NK-92 (cell line): ENCODE measurements around the gene POLRMT.
"Not testable (repeated sequence)": the region's sequence is repeated elsewhere in the genome, so short reads cannot be mapped to it uniquely, and the experiment has no call there.

Source experiments
- DNase-seq: peaks from one replicate; lab custom pipeline; 2025; ENCODE audit not compliant: unreplicated experiment; lab: John Stamatoyannopoulos, UW

Gene POLRMT

DNA sequence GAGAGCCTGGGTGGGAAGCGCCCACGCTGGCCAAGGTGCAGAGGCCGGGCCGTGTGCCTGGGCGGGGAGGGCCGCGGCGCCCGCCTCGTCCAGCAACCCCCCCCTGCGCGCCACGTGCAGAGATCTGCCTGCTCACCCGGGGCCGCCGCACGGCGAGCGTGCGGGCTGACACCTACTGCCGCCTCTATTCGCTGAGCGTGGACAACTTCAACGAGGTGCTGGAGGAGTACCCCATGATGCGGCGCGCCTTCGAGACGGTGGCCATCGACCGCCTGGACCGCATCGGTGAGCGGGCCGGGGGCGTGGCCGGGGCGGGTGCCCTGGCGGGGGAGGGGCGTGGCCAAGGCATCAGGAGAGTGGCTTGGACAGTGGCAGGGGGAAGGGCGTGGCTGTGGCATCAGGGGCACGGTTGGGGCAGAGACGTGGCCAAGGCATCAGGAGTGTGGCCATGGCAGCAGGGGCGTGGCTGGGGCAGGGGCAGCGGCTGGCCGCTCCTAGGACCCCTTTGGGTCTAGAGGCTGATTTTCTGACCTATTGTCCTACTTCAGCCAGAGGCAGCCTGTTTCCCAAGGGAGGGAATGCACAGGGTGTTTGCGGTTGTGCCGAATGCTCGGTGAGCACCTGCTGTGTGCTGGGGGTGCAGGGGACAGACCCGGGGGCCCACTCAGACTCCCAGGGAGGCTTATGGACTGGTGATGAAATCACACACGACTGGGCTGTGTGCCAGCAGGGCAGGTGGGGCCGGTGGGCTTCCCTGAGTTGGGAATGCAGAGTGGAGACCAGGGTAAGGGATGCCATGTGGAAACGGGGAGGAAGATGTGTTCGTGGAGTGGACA is 19.4 kb downstream of the POLRMT start:
- no peak for DNase-seq

DNA sequence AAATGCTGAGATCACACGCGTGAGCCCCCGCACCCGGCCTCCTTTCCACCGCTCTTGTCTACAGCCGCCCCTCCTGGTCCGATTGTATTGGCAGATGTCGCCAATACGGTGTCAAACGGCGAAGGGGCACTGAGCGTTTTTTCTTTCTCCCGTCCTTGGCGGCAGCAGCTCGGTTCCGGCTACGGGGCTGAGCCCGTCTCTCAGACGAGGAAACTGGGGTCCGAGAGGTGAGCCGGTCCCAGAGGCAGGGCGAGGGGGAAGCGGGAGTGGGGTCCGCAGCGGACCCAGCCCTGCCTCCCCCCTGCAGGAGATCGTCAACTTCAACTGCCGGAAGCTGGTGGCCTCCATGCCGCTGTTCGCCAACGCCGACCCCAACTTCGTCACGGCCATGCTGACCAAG is 20.4 kb downstream of the POLRMT start:
- no peak for DNase-seq

DNA sequence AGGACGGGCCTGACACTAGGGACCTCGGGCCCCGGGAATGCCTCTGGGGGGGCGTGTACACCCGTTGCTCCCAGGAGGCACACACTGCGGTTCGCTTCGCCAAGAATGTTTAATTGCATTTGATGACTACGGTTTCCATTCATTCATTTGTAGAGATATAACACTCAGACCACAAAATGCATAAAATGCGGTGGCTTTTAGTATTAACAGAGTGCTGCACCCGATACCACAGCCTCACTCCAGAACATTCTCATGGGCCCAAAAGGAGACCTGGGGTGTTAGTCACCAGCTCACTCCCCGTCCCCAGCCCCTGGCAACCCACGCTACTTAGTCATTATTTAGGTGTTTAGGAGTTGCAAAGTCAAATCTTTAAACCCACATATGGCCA is 21.9 kb downstream of the POLRMT start:
- DNase-seq = no peak

- DNase-seq = no peak
Measured at GRCh38 chr19:610801-611480, 22.4 kb downstream of the POLRMT start.

DNA sequence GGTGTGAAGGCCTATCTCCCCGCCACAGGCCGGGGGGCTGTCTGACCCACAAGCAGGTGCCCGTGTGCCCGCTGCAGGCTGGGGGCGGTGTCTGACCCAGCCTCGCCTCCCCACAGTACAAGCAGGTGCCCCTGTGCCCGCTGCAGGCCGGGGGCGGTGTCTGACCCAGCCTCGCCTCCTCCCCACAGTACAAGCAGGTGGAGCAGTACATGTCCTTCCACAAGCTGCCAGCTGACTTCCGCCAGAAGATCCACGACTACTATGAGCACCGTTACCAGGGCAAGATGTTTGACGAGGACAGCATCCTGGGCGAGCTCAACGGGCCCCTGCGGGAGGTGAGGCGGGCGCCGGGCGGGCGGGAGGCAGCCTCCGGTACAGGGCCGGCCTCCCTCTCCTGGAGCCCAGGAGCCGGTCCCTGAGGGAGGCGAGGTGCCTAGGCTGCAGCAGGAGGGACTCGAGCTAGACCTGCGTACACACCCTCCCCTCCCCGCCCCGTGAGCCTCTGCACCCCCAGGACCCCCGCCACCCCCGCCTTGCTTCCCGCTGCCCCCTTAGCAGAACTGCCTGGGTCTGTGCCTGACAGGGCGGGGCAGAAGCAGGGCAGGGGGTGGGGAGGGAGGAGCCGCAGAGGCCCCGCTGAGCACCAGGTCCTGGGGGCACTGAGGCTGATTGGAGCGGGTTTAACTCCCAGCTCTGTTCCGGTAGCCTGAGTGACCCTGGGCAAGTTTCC is 23.1 kb downstream of the POLRMT start:
- DNase-seq = no peak

GRCh38 chr19:609004-609346 is 24.4 kb downstream of the POLRMT start:
- DNase-seq = no peak

DNA sequence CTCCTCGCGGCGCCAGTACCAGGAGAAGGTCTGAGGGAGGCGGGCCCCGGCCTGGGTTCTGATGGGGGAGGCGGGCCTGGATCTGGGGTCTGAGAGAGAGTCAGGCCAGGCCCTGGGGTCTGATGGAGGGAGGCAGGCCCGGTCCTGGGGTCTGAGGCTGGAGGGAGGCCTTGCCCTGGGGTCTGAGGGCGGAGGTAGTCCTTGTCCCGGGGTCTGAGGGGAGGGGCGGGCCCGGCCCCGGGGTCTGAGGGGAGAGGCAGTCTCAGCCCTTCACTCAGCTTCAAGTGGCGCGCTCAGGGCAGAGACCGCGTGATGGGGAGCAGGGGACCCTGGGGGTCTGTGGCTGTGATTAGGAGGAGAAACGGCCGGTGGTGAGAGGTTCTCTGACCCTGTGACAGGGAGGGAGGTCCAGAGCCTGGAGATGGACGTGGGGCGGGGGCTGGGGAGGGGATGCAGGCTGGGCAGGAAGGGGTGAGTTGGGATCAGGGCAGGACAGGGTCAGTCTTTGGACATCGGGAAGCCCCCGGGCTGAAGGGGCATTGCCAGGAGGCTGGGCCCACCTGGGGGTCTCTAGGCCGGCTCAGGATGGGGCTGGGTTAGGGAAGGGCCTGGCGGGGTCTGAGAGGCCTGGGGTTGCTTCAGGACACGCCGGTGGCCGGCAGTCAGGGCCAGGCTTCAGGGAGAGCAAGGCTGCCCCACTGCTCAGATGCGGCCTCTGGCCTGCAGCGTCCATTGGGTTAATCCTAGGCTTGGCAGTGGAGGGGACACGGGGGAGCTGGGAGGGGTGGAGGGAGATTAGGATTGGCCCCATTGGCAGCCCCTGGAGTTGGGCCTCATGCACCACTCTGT is 25.0 kb downstream of the POLRMT start:
- DNase-seq = no peak

DNA sequence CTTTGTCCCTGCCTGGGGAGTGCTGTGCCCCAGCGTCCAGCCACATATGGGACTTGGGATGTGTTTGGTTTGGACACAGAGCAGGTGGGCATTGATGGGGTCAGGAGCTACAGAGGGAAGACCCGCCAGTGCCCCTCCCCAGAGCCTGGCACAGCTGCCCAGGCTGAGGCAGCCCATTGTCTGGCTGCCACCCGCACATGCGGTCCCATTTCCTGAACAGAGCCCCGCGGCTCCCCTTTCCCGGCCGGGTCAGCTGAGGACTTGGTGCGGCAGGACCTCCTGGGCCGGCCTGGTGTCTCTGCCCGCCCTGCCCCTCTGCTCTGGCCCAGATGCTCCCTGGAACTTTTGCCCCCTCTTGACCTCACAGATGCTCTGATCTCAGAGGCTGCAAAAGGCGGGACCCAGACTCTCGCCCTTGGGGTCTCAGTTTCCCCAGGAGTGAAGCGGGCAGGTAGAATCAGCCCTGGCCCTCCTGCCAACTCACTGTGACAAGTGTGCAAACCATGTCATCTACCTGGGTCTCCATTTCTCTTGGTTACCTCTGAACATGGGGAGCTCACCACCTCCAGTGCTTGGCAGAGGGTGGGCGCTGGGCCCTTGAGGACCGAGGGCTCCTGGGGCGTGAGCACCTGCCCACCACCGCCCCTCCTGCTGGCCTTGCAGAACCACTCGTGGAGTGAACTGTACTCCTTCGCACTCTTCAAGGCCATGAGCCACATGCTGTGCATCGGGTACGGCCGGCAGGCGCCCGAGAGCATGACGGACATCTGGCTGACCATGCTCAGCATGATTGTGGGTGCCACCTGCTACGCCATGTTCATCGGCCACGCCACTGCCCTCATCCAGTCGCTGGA is 25.8 kb downstream of the POLRMT start:
- no peak for DNase-seq

GRCh38 chr19:605061-605971 is 28.0 kb downstream of the POLRMT start:
- DNase-seq = not testable (repeated sequence)

GRCh38 chr19:604355-604754 is 29.0 kb downstream of the POLRMT start:
- DNase-seq = no peak

DNA sequence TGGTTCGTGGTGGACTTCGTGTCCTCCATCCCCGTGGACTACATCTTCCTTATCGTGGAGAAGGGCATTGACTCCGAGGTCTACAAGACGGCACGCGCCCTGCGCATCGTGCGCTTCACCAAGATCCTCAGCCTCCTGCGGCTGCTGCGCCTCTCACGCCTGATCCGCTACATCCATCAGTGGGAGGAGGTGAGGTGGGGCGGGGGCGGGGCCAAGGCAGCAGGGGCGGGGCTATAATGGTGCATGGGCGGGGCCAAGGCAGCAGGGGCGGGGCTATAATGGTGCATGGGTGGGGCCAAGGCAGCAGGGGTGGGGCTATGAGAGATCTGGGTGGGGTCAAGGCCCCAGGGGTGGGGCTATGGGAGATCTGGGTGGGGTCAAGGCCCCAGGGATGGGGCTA is 29.6 kb downstream of the POLRMT start:
- DNase-seq = not testable (repeated sequence)

- not testable (repeated sequence) for DNase-seq
Measured at GRCh38 chr19:603302-603639, 30.1 kb downstream of the POLRMT start.

- DNase-seq = no peak
Measured at GRCh38 chr19:602391-603301, 30.7 kb downstream of the POLRMT start.

DNA sequence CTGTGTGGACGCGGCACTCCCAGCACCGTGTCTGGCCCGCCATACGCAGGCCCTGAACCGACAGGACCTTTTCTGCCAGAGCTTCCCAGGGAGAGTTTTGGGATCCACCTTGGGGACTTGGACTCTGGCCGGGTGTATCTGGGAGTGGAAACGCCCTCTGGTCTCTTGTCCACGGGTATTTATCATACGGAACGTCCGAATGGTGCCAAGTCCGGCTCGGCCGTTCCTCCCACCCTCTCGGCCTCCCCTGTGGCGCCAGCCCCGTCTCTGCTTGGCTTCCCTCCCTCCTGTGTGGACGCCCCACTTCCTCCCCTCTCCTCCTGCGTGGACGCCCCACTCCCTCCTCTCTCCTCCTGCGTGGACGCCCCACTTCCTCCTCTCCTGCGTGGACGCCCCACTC is 31.5 kb downstream of the POLRMT start:
- no peak for DNase-seq

DNA sequence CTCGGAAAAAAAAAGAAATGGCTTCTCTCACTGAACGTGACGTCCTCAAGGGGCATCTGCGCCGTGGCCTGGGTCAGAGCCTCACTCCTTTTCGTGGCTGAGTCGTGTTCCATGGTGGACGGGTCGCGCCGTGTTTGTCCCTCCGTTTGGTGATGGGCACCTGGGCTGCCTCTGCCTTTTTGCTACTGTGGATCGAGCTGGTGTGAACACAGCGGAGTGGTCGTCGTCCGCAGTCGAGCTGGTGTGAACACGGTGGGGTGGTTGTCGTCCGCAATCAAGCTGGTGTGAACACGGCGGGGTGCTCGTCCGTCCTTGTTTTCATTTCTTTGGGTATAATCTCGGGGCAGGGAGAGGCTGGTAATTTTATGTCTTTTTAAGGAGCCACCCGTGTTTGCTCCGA is 32.0 kb downstream of the POLRMT start:
- no peak for DNase-seq

- no peak for DNase-seq
Measured at GRCh38 chr19:597406-598315, 35.7 kb downstream of the POLRMT start.

GRCh38 chr19:596263-596655 is 37.1 kb downstream of the POLRMT start:
- no peak for DNase-seq
